K562 (cell line): ENCODE results near the gene STAMBPL1. TPM values are rescaled to one million over a fixed set of nuclear protein-coding genes. Genes with fewer than 3 reads are reported as not detected.
A peak's percentile ranks its signal among the peaks of the same experiment; 100 is the strongest.

ENCODE experiments used
- ATAC-seq: fragments of 200-7000 bp; cut with Tn5 transposase; 3 replicates; pipeline ENCODE4 v1.9.1; 2020; ENCODE audit warnings: moderate library complexity
- BruUV-seq: library from RNA; stranded (reverse); fragments of 400-500 nt; replicated peaks from 2 replicates; lab custom pipeline; 2021; lab: Mats Ljungman, UMichigan
- CTCF ChIA-PET: fragments of 300-600 bp; formaldehyde crosslinking; extraction: SDS; loops from one replicate; lab custom pipeline; 2021; ENCODE audit warnings: low intra/inter-chr PET ratio; lab: Yijun Ruan, JAX
- POLR2A ChIA-PET: fragments of 300-600, 350-650 bp; sonication (Branson Sonifier 250); formaldehyde crosslinking; extraction: SDS; loops from one replicate; lab custom pipeline; 2021; ENCODE audit warnings: antibody characterized with exemption, inconsistent platforms; lab: Yijun Ruan, JAX
- DNase-seq, 4 experiments: peaks; one replicate each; pipeline versions ENCODE4 v3.0.0 to v3.0.0-alpha.2; 2011 to 2018; ENCODE audit warnings: low spot score in 3 of 4, mixed read lengths in 3 of 4; ENCODE audit errors: extremely low read depth in 1 of 4
- FAIRE-seq: peaks from 2 replicates; lab custom pipeline; 2011; peaks lifted over from hg19 to GRCh38; lab: Jason Lieb, UNC
- H2AFZ ChIP-seq: 2 replicates; pipeline ENCODE4 v1.6.0; 2011; ENCODE audit warnings: low read depth, low read length, control low read depth, inconsistent platforms
- H3K27ac ChIP-seq: fragments of 200-600 bp; 3 replicates; pipeline ENCODE4 v1.8.0; 2011; ENCODE audit warnings: low read depth, mild to moderate bottlenecking, control low read depth, inconsistent platforms, low read length, moderate library complexity, mixed read lengths; ENCODE audit errors: extremely low read depth
- H3K27me3 ChIP-seq, 2 experiments: fragments of 300-600 bp in 1 of 2; 2 replicates in 1 of 2; 3 replicates in 1 of 2; pipeline versions ENCODE4 v1.6.0 to v1.8.0; 2011; ENCODE audit warnings: inconsistent platforms in 2 of 2, low read length in 2 of 2, mild to moderate bottlenecking in 1 of 2, mixed read lengths in 1 of 2, moderate library complexity in 1 of 2; ENCODE audit not compliant: control insufficient read depth in 2 of 2, insufficient read depth in 2 of 2
- H3K36me3 ChIP-seq: fragments of 300-600 bp; 3 replicates; pipeline ENCODE4 v1.8.0; 2011; ENCODE audit warnings: mild to moderate bottlenecking, low read length, inconsistent platforms; ENCODE audit not compliant: control insufficient read depth, insufficient read depth
- H3K4me1 ChIP-seq, 2 experiments: fragments of 200-600 bp in 1 of 2; replicated peaks in 1 of 2; 2 replicates in 1 of 2; 3 replicates in 1 of 2; pipeline versions ENCODE4 v1.5.1 to v1.8.0; 2011; ENCODE audit warnings: inconsistent platforms in 2 of 2, low read length in 2 of 2, mild to moderate bottlenecking in 1 of 2, mixed read lengths in 1 of 2, moderate library complexity in 1 of 2; ENCODE audit not compliant: control insufficient read depth in 2 of 2, insufficient read depth in 2 of 2
- H3K4me2 ChIP-seq: 2 replicates; pipeline ENCODE4 v1.6.1; 2011; ENCODE audit warnings: low read length, control low read depth, inconsistent platforms, mixed read lengths; ENCODE audit not compliant: insufficient read depth
- H3K4me3 ChIP-seq: fragments of 200-600 bp; sonication (generic), shearing (Covaris generic); 2 replicates; pipeline ENCODE4 v1.5.1; 2016; ENCODE audit warnings: control low read depth, inconsistent platforms
- H3K79me2 ChIP-seq: fragments of 200-600 bp; 3 replicates; pipeline ENCODE4 v1.8.0; 2011; ENCODE audit warnings: low read length, inconsistent platforms; ENCODE audit not compliant: control insufficient read depth, insufficient read depth
- H3K9ac ChIP-seq, 2 experiments: 2 replicates each; pipeline versions ENCODE4 v1.6.0 to v1.6.1; 2011; ENCODE audit warnings: low read depth in 2 of 2, low read length in 2 of 2, control low read depth in 1 of 2, inconsistent platforms in 1 of 2, mild to moderate bottlenecking in 1 of 2, mixed read lengths in 1 of 2; ENCODE audit not compliant: insufficient read depth in 1 of 2
- H3K9me1 ChIP-seq: one replicate; pipeline ENCODE4 v1.6.0; 2011; ENCODE audit warnings: inconsistent platforms, mild to moderate bottlenecking, low read length, moderate library complexity; ENCODE audit not compliant: control insufficient read depth, insufficient read depth
- H3K9me3 ChIP-seq: replicated peaks from 2 replicates; pipeline ENCODE4 v1.5.1; 2011; ENCODE audit warnings: low read depth, low read length, inconsistent platforms; ENCODE audit not compliant: control insufficient read depth, insufficient read depth
- H4K20me1 ChIP-seq: replicated peaks from 2 replicates; pipeline ENCODE4 v1.6.1; 2011; ENCODE audit warnings: low read length, inconsistent platforms, mixed read lengths; ENCODE audit not compliant: control insufficient read depth, insufficient read depth
- BDP1 ChIP-seq: IDR thresholded peaks from 3 replicates; pipeline ENCODE4 v1.6.1; 2011; ENCODE audit not compliant: insufficient read length, insufficient read depth
- CEBPG ChIP-seq, 3 experiments: fragments of 200-800 bp in 1 of 3; sonication (Bioruptor generic) in 1 of 3; sonication (generic) in 1 of 3; formaldehyde crosslinking in 1 of 3; IDR thresholded peaks in 2 of 3; conservative IDR thresholded peaks in 1 of 3; 2 replicates each; pipeline versions ENCODE4 v1.6.1 to v1.8.0; 2016 to 2022; ENCODE audit warnings: missing compliant biosample characterization in 2 of 3, missing genetic modification characterization in 2 of 3, mild to moderate bottlenecking in 1 of 3, missing genetic modification reagents in 1 of 3
- E2F5 ChIP-seq: sonication (generic); formaldehyde crosslinking; IDR thresholded peaks from 2 replicates; pipeline ENCODE4 v1.8.0; 2022; ENCODE audit warnings: mild to moderate bottlenecking, missing genetic modification reagents
- HNRNPK ChIP-seq: fragments of 200-400 bp; formaldehyde crosslinking; IDR thresholded peaks from one replicate; pipeline ENCODE4 v1.6.1; 2018; ENCODE audit warnings: mild to moderate bottlenecking, low read depth, low read length; ENCODE audit not compliant: poor library complexity, severe bottlenecking
- IRF2 ChIP-seq: sonication (generic); formaldehyde crosslinking; IDR thresholded peaks from 2 replicates; pipeline ENCODE4 v1.8.1; 2022; ENCODE audit warnings: mild to moderate bottlenecking, missing genetic modification reagents
- MAFF ChIP-seq: IDR thresholded peaks from 2 replicates; pipeline ENCODE4 v1.6.1; 2012; ENCODE audit warnings: low read length, improper control_type of control experiment
- PHF20 ChIP-seq: fragments of 450-650 bp; IDR thresholded peaks from 2 replicates; pipeline ENCODE4 v1.6.1; 2018; ENCODE audit not compliant: partially characterized antibody
- POLR2H ChIP-seq: IDR thresholded peaks from 2 replicates; pipeline ENCODE4 v1.6.1; 2016; ENCODE audit warnings: missing genetic modification characterization, low read depth, mild to moderate bottlenecking, control low read depth, missing compliant biosample characterization, moderate library complexity
- PTBP1 ChIP-seq: fragments of 200-400 bp; formaldehyde crosslinking; IDR thresholded peaks from 2 replicates; pipeline ENCODE4 v1.6.1; 2017; ENCODE audit warnings: low read depth, low read length
- THRA ChIP-seq: fragments of 450-650 bp; IDR thresholded peaks from 2 replicates; pipeline ENCODE4 v1.6.1; 2017; ENCODE audit warnings: mild to moderate bottlenecking, moderate library complexity
- TRIM24 ChIP-seq, 2 experiments: fragments of 450-650 bp; IDR thresholded peaks; 2 replicates each; pipeline ENCODE4 v1.6.1; 2016
- ZBTB26 ChIP-seq: fragments of 450-650 bp; formaldehyde crosslinking; IDR thresholded peaks from 2 replicates; pipeline ENCODE4 v1.4.0; 2022; ENCODE audit warnings: missing genetic modification characterization
- ZNF140 ChIP-seq: fragments of 250-450 bp; sonication (Bioruptor Pico); IDR thresholded peaks from 2 replicates; pipeline ENCODE4 v1.8.0; 2021; ENCODE audit warnings: moderate library complexity, mild to moderate bottlenecking, inconsistent platforms
- whole genome bisulfite sequencing: fragments of 100-300 bp; shearing (Covaris generic); methylation state at CpG from one replicate; pipeline ENCODE4 v1.1.6; 2016; ENCODE audit warnings: low coverage, mixed read lengths; ENCODE audit not compliant: insufficient coverage; ENCODE audit errors: missing lambda C conversion rate; 5-methylcytosine and 5-hydroxymethylcytosine counted together
- in situ Hi-C: fragments of 300-500 bp; cut with MboI; formaldehyde crosslinking; loops from 4 replicates; pipeline ENCODE4 v1.15.0; 2018; ENCODE audit warnings: inconsistent platforms, mixed read lengths
- intact Hi-C: fragments of 100-400 bp; cut with micrococcal nuclease; formaldehyde crosslinking; loops from 2 replicates; pipeline ENCODE4 v1.14.2; 2022
- polyA plus RNA-seq, 8 experiments: library from polyadenylated mRNA; depleted of rRNA in 4 of 8; stranded (reverse) in 5 of 8; unstranded in 3 of 8; fragments of >200 nt; fragmentation: Nextera tagmentation in 2 of 8; fragmentation: Illumina TruSeq in 1 of 8; extraction: Ambion mirVana in 2 of 8; extraction: Trizol in 1 of 8; gene quantifications; 2 replicates each; pipeline versions ENCODE4 v1.2.1 to v1.2.3, GENCODE V29; 2011 to 2014; ENCODE audit warnings: inconsistent platforms in 1 of 8, missing spikeins in 1 of 8
- total RNA-seq, 7 experiments: library from RNA; depleted of rRNA in 6 of 7; stranded (reverse); fragments of >200 nt in 6 of 7; fragmentation: Illumina TruSeq in 2 of 7; extraction: Trizol in 2 of 7; gene quantifications; 2 replicates each; pipeline versions ENCODE4 v1.2.1 to v1.2.3, GENCODE V29; 2011 to 2021; ENCODE audit warnings: low replicate concordance in 1 of 7

The STAMBPL1 gene
- total and polyA plus RNA-seq, 9 of the 15 experiments (the other 6 are each of a cell fraction or from before 2014, with no cell fraction given): 0.09 TPM; not detected in 8

- 0% methylated on average over 3 of the region's 4 CpGs for WGBS
- H3K36me3 ChIP-seq: no peaks in the 10 kb centered on the region
- FAIRE-seq: no peak
- intact Hi-C loops: no loop called here
- POLR2A ChIA-PET: no interaction called here
- no peak for DNase-seq
- no peak for TF ChIP-seq CEBPG (CRISPR knock-in tag; IDR thresholded peaks at IDR 0.05)
- TF ChIP-seq CEBPG (tag; conservative IDR thresholded peaks at IDR 0.05 in 1 of 2, IDR thresholded peaks at IDR 0.05 in 1 of 2): peak; percentile 72 to 87
- TF ChIP-seq TRIM24 (IDR thresholded peaks at IDR 0.05): no peak; a peak in 1 of 4 replicates
- 0 out of 2 replicates have a peak, but pooled peaks have one; percentile 48 for TF ChIP-seq POLR2H
- TF ChIP-seq, all 486 proteins: peak for 2
- no peaks in the 10 kb centered on the region for H3K27me3 ChIP-seq
- H4K20me1 ChIP-seq: no peaks in the 10 kb centered on the region
- no peaks in the 10 kb centered on the region for H3K9me1 ChIP-seq
- H3K4me2 ChIP-seq: no peak overlapping the region
- CTCF ChIA-PET: no interaction called here
- no peak overlapping the region for H2AFZ ChIP-seq
- H3K4me3 ChIP-seq: no peak overlapping the region
- H3K27ac ChIP-seq: no peak overlapping the region
- in situ Hi-C loops: no loop called here
- H3K9ac ChIP-seq: no peak overlapping the region
- no peaks in the 10 kb centered on the region for H3K79me2 ChIP-seq
- no peaks in the 10 kb centered on the region for H3K9me3 ChIP-seq
- ATAC-seq: no peak
- BruUV-seq: no TSS peak
- H3K4me1 ChIP-seq: no peaks in the 10 kb centered on the region
Observed at GRCh38 chr10:88954458-88955083, 74.5 kb downstream of the STAMBPL1 start.

- intact Hi-C loops: no loop called here
- TF ChIP-seq IRF2 (CRISPR knock-in tag) (no peak), THRA (no peak), ZBTB26 (CRISPR knock-in tag) (no peak), HNRNPK (no peak), BDP1 (no peak), ZNF140 (CRISPR knock-in tag) (no peak), MAFF (no peak), E2F5 (CRISPR knock-in tag) (no peak), PHF20 (no peak), PTBP1 (no peak)
Observed at GRCh38 chr10:88957381-88957780, 77.3 kb downstream of the STAMBPL1 start.

More at GRCh38 chr10:88957381-88957780, 77.3 kb downstream of the STAMBPL1 start:
- H3K9me1 ChIP-seq: no peaks in the 10 kb centered on the region
- no peaks in the 10 kb centered on the region for H4K20me1 ChIP-seq
- POLR2A ChIA-PET: no interaction called here
- H3K9ac ChIP-seq: no peak overlapping the region
- H3K4me3 ChIP-seq: no peak overlapping the region
- no peaks in the 10 kb centered on the region for H3K79me2 ChIP-seq
- no peak overlapping the region for H2AFZ ChIP-seq
- no peak overlapping the region for H3K27ac ChIP-seq
- CTCF ChIA-PET: no interaction called here
- no peaks in the 10 kb centered on the region for H3K36me3 ChIP-seq
- no TSS peak for BruUV-seq
- no peak for DNase-seq
- no peaks in the 10 kb centered on the region for H3K27me3 ChIP-seq
- FAIRE-seq: no peak
- H3K9me3 ChIP-seq: no peaks in the 10 kb centered on the region
- WGBS: 0% methylated on average over 1 of the region's 1 CpG
- no peaks in the 10 kb centered on the region for H3K4me1 ChIP-seq
- no peak overlapping the region for H3K4me2 ChIP-seq
- in situ Hi-C loops: no loop called here
- no peak for ATAC-seq
